DND-41 (cell line): Measurements from ENCODE around the gene CYP2U1.

Source experiments
- ATAC-seq: fragments of 200-7000 bp; cut with Tn5 transposase; 3 replicates; pipeline ENCODE4 v1.9.1; 2021; ENCODE audit warnings: low read depth; ENCODE audit not compliant: insufficient read depth
- DNase-seq: peaks from one replicate; pipeline ENCODE4 v3.0.0-alpha.2; 2020
- H2AFZ ChIP-seq: 2 replicates; pipeline ENCODE4 v1.6.0; 2012; ENCODE audit warnings: low read depth, low read length
- H3K27ac ChIP-seq: 2 replicates; pipeline ENCODE4 v1.5.1; 2012; ENCODE audit warnings: low read length, inconsistent platforms
- H3K27me3 ChIP-seq: fragments of 200-600 bp; sonication (generic); 2 replicates; pipeline ENCODE4 v1.6.0; 2012; ENCODE audit warnings: low read length, mild to moderate bottlenecking, inconsistent platforms; ENCODE audit not compliant: insufficient read depth, poor library complexity
- H3K36me3 ChIP-seq: 2 replicates; pipeline ENCODE4 v1.5.1; 2012; ENCODE audit warnings: low read length, inconsistent platforms; ENCODE audit not compliant: insufficient read depth
- H3K4me1 ChIP-seq: 2 replicates; pipeline ENCODE4 v1.5.1; 2012; ENCODE audit warnings: mild to moderate bottlenecking, low read length; ENCODE audit not compliant: insufficient read depth
- H3K4me2 ChIP-seq: 2 replicates; pipeline ENCODE4 v1.6.0; 2012; ENCODE audit warnings: mild to moderate bottlenecking, moderate library complexity, low read length, inconsistent platforms; ENCODE audit not compliant: insufficient read depth
- H3K4me3 ChIP-seq, 2 experiments: fragments of 200-600 bp in 1 of 2; shearing (Covaris generic) in 1 of 2; 2 replicates each; pipeline ENCODE4 v1.5.1; 2012 to 2016; ENCODE audit warnings: inconsistent platforms in 2 of 2, low read length in 2 of 2, mild to moderate bottlenecking in 2 of 2, low read depth in 1 of 2, moderate library complexity in 1 of 2
- H3K79me2 ChIP-seq: 2 replicates; pipeline ENCODE4 v1.6.0; 2012; ENCODE audit warnings: low read length, inconsistent platforms; ENCODE audit not compliant: insufficient read depth
- H3K9ac ChIP-seq: 2 replicates; pipeline ENCODE4 v1.6.0; 2012; ENCODE audit warnings: low read depth, mild to moderate bottlenecking, inconsistent platforms, low read length, moderate library complexity
- H3K9me3 ChIP-seq: 2 replicates; pipeline ENCODE4 v1.5.1; 2012; ENCODE audit warnings: low read length, moderate library complexity, mild to moderate bottlenecking, inconsistent platforms; ENCODE audit not compliant: insufficient read depth, severe bottlenecking
- H4K20me1 ChIP-seq: 2 replicates; pipeline ENCODE4 v1.6.0; 2012; ENCODE audit warnings: low read length; ENCODE audit not compliant: insufficient read depth
- EZH2 ChIP-seq: IDR thresholded peaks from 3 replicates; pipeline ENCODE4 v1.6.1; 2012; ENCODE audit warnings: borderline replicate concordance, low read depth, mild to moderate bottlenecking, moderate library complexity, low read length, inconsistent platforms; ENCODE audit not compliant: severe bottlenecking
- TF ChIP-seq, protein P1 (sequence below): IDR thresholded peaks from 2 replicates; pipeline ENCODE4 v1.5.1; 2012; ENCODE audit warnings: borderline replicate concordance, low read length, moderate library complexity, mild to moderate bottlenecking; ENCODE audit not compliant: poor library complexity, severe bottlenecking; ENCODE audit errors: extremely low read depth

CYP2U1 gene

DNA sequence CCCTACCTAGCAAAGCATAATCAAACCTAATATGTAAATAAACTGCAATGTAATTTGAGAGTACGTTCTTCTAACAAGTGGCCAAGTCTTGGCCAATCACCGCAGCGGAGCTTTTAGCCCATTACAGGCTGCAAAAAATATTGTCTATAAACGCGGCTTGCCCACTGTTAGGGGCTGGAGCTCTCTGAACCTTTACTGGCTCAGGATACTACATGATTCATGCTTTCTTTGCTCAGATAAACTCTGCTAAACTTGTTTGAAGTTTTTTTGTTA is 57.4 kb downstream of the CYP2U1 start:
- Histone ChIP-seq H3K9me3 (no peaks in the 10 kb centered on the region), H3K36me3 (no peaks in the 10 kb centered on the region), H3K9ac (0 out of 2 replicates have a peak overlapping the region, but pooled peaks have one; percentile 97), H3K4me3 (peak overlapping the region in 1 of 2 experiments; percentile 96; a peak in 1 of 4 replicates), H3K79me2 (peaks cover 46% of the 10 kb centered on the region), H3K4me1 (peaks cover 43% of the 10 kb centered on the region), H3K27ac (no peak overlapping the region), H3K27me3 (no peaks in the 10 kb centered on the region), H2AFZ (peak overlapping the region; percentile 96), H4K20me1 (peaks cover 21% of the 10 kb centered on the region; the same call in 1 of the 2 replicates), H3K4me2 (peak overlapping the region; percentile 96)
- ATAC-seq (no peak), DNase-seq (no peak)
- TF ChIP-seq, protein P1, sequence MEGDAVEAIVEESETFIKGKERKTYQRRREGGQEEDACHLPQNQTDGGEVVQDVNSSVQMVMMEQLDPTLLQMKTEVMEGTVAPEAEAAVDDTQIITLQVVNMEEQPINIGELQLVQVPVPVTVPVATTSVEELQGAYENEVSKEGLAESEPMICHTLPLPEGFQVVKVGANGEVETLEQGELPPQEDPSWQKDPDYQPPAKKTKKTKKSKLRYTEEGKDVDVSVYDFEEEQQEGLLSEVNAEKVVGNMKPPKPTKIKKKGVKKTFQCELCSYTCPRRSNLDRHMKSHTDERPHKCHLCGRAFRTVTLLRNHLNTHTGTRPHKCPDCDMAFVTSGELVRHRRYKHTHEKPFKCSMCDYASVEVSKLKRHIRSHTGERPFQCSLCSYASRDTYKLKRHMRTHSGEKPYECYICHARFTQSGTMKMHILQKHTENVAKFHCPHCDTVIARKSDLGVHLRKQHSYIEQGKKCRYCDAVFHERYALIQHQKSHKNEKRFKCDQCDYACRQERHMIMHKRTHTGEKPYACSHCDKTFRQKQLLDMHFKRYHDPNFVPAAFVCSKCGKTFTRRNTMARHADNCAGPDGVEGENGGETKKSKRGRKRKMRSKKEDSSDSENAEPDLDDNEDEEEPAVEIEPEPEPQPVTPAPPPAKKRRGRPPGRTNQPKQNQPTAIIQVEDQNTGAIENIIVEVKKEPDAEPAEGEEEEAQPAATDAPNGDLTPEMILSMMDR = no peak
- TF ChIP-seq EZH2 = no peak

GRCh38 chr4:107989162-107989536 is 57.8 kb downstream of the CYP2U1 start:
- TF ChIP-seq, protein P1 = no peak
- no peak for TF ChIP-seq EZH2
- ATAC-seq (no peak; the same call in 2 of the 3 replicates), DNase-seq (no peak)
- Histone ChIP-seq H3K27me3 (no peaks in the 10 kb centered on the region), H4K20me1 (peaks cover 25% of the 10 kb centered on the region; the same call in 1 of the 2 replicates), H3K36me3 (no peaks in the 10 kb centered on the region), H2AFZ (peak overlapping the region; percentile 96), H3K4me3 (peak overlapping the region; percentile 68 to 96), H3K27ac (peak overlapping the region; percentile 83), H3K4me2 (peak overlapping the region; percentile 96), H3K4me1 (peaks cover 48% of the 10 kb centered on the region), H3K79me2 (peaks cover 51% of the 10 kb centered on the region), H3K9me3 (no peaks in the 10 kb centered on the region), H3K9ac (peak overlapping the region; percentile 97)

DNA sequence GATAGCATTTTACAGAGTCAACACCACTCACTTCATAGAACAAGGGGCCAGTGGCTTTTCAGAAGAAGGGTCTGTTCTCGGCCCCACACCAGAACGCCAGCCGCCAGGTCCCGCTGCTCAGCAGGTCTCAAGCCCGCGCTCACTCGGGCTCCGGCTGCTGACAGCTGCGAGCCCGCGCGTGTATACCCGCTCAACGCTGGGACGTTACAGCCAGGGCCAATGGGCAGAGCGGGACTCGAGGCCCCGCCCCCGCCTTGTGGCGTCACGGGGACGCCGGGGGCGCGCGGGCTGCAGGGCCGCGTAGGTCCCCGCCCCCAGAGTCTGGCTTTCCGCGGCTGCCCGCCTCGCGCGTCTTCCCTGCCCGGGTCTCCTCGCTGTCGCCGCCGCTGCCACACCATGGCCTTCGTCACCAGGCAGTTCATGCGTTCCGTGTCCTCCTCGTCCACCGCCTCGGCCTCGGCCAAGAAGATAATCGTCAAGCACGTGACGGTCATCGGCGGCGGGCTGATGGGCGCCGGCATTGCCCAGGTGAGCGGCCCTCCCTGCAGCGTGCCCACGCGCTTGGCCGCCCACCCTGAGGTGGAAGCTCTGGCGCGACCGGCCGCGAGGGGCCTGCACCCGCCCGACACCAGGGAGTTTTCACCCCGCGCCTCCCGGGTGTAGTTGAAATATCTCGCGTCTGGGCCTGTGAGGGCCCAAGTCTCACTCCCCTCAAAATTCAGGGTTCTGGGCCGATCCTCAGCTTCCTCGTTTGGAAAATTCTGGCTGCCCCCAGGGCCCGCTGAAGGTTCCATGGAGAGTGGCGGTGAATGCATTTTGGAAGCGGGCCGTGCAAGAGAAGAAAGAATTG is 58.4 kb downstream of the CYP2U1 start, which contains the start of gene HADH:
Gene HADH (plus strand): TSS at position 353 of the 850 bp plus-strand sequence. CDS start 44 bp downstream, at position 397.
- no peaks in the 10 kb centered on the region for H3K27me3 ChIP-seq
- peaks cover 4% of the 10 kb centered on the region; the same call in 1 of the 2 replicates for H3K36me3 ChIP-seq
- DNase-seq (peak; percentile 95), ATAC-seq (peak; percentile 96)
- no peaks in the 10 kb centered on the region for H3K9me3 ChIP-seq
- H3K4me1 ChIP-seq = peaks cover 52% of the 10 kb centered on the region
- H3K4me2 ChIP-seq = peak within 1 kb of the TSS; percentile 96
- peak within 1 kb of the TSS; percentile 97 for H3K9ac ChIP-seq
- H4K20me1 ChIP-seq = peaks cover 31% of the 10 kb centered on the region; the same call in 1 of the 2 replicates
- peak within 1 kb of the TSS; percentile 68 to 96 for H3K4me3 ChIP-seq
- no peak for TF ChIP-seq EZH2
- TF ChIP-seq, protein P1 = no peak
- H3K79me2 ChIP-seq = peaks cover 57% of the 10 kb centered on the region
- peak within 1 kb of the TSS; percentile 99 for H2AFZ ChIP-seq
- peak within 1 kb of the TSS; percentile 95 for H3K27ac ChIP-seq
